Muscle of back (tissue), 13 donors: Measurements from ENCODE around the gene TOMM40L. TPM values are rescaled to one million over a fixed set of nuclear protein-coding genes. Genes with fewer than 3 reads are reported as not detected.

ENCODE experiments used
- DNase-seq, 3 donors: peaks; one replicate each; pipeline versions ENCODE4 v3.0.0 to v3.0.0-alpha.2; 2013
- long read RNA-seq, 9 donors: transcript quantifications; one replicate each; lab custom pipeline, GENCODE V29; 2026
- polyA plus RNA-seq, 10 donors: library from polyadenylated mRNA; unstranded; fragments of 120-200 nt; gene quantifications; one replicate each; pipeline ENCODE4 v1.2.1, GENCODE V29; 2013; ENCODE audit not compliant: insufficient read length in 10 of 10

TOMM40L gene
- polyA plus RNA-seq = 10 to 100 TPM in 3 of 10 donors, 1 to 10 TPM in 7; 8.7 to 11.3 (median 9.4) TPM
- long read RNA-seq, donor 1, partial matches to known transcripts = 0 of 3 reads
- long read RNA-seq, donor 1, other reads (novel, unspliced or antisense) = 0 of 3 reads
- long read RNA-seq, donor 2, partial matches to known transcripts = 0 of 3 reads
- long read RNA-seq, donor 2, other reads (novel, unspliced or antisense) = 0 of 3 reads
- long read RNA-seq, donor 3 = 0 reads
- long read RNA-seq, donor 4, partial matches to known transcripts = 0 of 1 reads
- long read RNA-seq, donor 4, other reads (novel, unspliced or antisense) = 0 of 1 reads
- long read RNA-seq, donor 5, partial matches to known transcripts = 0 of 3 reads
- long read RNA-seq, donor 5, other reads (novel, unspliced or antisense) = 0 of 3 reads
- long read RNA-seq, donor 6, partial matches to known transcripts = 0 of 4 reads
- long read RNA-seq, donor 6, other reads (novel, unspliced or antisense) = 0 of 4 reads
- long read RNA-seq, donor 7, partial matches to known transcripts = 0 of 1 reads
- long read RNA-seq, donor 7, other reads (novel, unspliced or antisense) = 0 of 1 reads
- long read RNA-seq, donor 8, partial matches to known transcripts = 0 of 2 reads
- long read RNA-seq, donor 8, other reads (novel, unspliced or antisense) = 0 of 2 reads
- long read RNA-seq, donor 9 = 0 reads

GRCh38 chr1:161225534-161226319 is at the start of gene TOMM40L:
Gene TOMM40L (plus strand): TSS chr1:161226060. CDS start chr1:161226490, 430 bp downstream.
- peak; percentile 96 to 99 (median 97) for DNase-seq

GRCh38 chr1:161176468-161177111 is 49.3 kb upstream of the TOMM40L start:
- no peak for DNase-seq

- peak; percentile 78 to 95 (median 90) for DNase-seq
Measured at GRCh38 chr1:161177112-161177935, 48.5 kb upstream of the TOMM40L start, which contains the start of gene B4GALT3. Gene B4GALT3 (minus strand): TSS chr1:161177507. CDS start chr1:161176060, 1,447 bp downstream.

- no peak for DNase-seq
Measured at GRCh38 chr1:161177936-161178244, 48.0 kb upstream of the TOMM40L start.

GRCh38 chr1:161179698-161180097 is 46.2 kb upstream of the TOMM40L start:
- DNase-seq = no peak

GRCh38 chr1:161180639-161181038 is 45.2 kb upstream of the TOMM40L start:
- peak in 1 of 3 donors; percentile 30 for DNase-seq

- no peak for DNase-seq
Measured at GRCh38 chr1:161182214-161182613, 43.6 kb upstream of the TOMM40L start.

GRCh38 chr1:161185282-161185682 is 40.6 kb upstream of the TOMM40L start:
- DNase-seq = peak; percentile 64 to 89 (median 78)

GRCh38 chr1:161185732-161186311 is 40.0 kb upstream of the TOMM40L start:
- peak in 1 of 3 donors; percentile 52 for DNase-seq

GRCh38 chr1:161187311-161187710 is 38.5 kb upstream of the TOMM40L start:
- no peak for DNase-seq

- no peak for DNase-seq
Measured at GRCh38 chr1:161188381-161188780, 37.5 kb upstream of the TOMM40L start.

- DNase-seq = no peak
Measured at GRCh38 chr1:161189036-161189435, 36.8 kb upstream of the TOMM40L start.

GRCh38 chr1:161190962-161191521 is 34.8 kb upstream of the TOMM40L start:
- no peak for DNase-seq

GRCh38 chr1:161191971-161192370 is 33.9 kb upstream of the TOMM40L start:
- no peak for DNase-seq

- peak in 2 of 3 donors; percentile 61 to 82 for DNase-seq
Measured at GRCh38 chr1:161192476-161193465, 33.1 kb upstream of the TOMM40L start.

GRCh38 chr1:161193561-161194235 is 32.2 kb upstream of the TOMM40L start:
- no peak for DNase-seq

GRCh38 chr1:161195171-161195570 is 30.7 kb upstream of the TOMM40L start:
- no peak for DNase-seq

- no peak for DNase-seq
Measured at GRCh38 chr1:161196111-161196510, 29.7 kb upstream of the TOMM40L start.
